ENCODE data around the gene RBM14. TPM values are rescaled to one million over a fixed set of nuclear protein-coding genes. Genes with fewer than 3 reads are reported as not detected.
"Not testable (repeated sequence)": the region's sequence is repeated elsewhere in the genome, so short reads cannot be mapped to it uniquely, and the experiment has no call there.

RBM14 gene
- total and polyA plus RNA-seq, 2 experiments from 2014 or later, result 28.4 to 40.6 TPM

DNA sequence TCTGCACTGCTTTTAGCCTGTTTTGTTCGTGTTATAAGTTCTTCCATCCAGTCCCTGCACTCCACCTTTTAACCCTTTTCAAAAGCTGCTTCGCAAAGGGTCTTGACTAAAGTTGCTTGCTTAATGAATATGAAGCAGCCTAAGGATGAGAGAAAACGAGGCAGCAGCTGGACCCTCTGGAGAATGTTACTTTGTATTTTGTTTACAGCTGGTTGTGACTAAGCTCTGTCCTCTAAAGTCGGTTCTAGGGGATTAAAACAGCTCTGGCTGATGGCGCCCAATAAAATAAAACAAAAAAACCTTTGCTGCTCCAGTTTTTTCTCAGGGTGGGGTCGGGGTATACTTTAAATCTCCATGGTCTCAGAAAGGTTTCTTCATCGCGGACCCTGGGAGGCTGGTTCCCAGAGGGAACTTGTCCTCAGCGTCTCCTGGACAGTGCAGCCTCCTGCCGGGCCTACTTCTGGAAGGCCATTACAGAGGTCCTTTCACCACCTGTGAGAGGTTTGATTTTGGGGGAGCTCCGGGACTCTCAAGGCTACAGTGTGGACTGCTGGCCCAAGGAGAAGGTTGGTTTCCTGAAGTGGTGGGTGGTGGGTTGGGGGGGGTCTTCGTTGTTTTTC lies 21.2 kb downstream of the RBM14 start:
- Histone ChIP-seq H3K36me3 (ENCODE audit: low read depth) (peaks cover 24% of the 10 kb centered on the region), H2AFZ (peak overlapping the region; percentile 64)

DNA sequence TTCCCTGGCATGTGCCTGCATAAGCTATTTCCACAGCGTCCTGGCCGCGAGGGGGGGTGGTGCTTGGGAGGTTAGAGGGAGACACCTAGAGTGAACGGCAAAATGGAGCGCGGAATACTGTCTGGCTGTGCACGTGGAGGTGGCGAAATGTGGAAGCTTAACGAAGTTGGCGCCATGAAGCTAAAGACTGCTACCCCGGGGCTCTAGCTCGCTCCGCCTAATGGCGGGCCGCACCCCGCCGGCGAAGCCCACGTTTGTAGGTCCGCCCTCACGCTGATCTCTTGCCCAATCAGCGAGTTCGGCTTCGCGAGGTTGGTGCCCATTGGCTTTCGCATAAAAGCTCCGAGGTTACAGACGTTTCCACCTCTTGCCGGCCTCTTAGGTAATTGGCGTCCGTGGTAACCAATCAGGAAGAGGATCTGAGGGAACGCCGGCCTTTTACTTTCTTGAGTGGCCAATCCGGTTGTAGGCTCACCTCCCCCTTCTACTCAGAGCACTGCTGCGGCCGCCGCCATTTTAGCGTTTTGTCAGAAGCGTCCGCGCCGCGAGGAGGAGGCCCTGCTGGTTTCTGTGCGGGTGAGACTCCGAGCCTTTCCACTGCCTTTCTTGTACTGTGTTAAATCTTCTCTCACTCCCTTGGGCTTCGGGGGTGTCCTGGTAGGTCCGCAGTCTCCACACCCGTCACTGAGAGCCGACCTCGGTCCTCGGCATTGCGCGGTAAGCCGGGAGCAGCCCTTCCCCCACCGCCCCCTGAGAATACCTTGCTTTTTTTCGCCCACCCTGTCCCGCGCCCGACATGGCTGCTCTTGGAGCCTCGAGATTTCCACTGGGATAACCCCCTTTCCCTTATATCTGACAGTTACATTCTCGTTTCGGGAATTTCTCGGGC lies 22.0 kb downstream of the RBM14 start, which contains the start of gene RBM4:
Gene RBM4, plus strand, starts transcription at position 527 of the 889 bp plus-strand sequence. CDS start 1,009 bp downstream, outside the sequence.
- Histone ChIP-seq H3F3A (ENCODE audit: insufficient read depth) (peaks cover 64% of the 10 kb centered on the region), H3K4me3 (peak within 1 kb of the TSS; percentile 87), H3K9me3 (ENCODE audit: low read depth) (no peaks in the 10 kb centered on the region), H3K36me3 (ENCODE audit: low read depth) (peaks cover 27% of the 10 kb centered on the region), H3K9ac (peak within 1 kb of the TSS; percentile 94), H3K4me1 (ENCODE audit: insufficient read depth) (peaks cover 44% of the 10 kb centered on the region), H3K9me2 (ENCODE audit: insufficient read depth) (no peaks in the 10 kb centered on the region), H4K20me1 (ENCODE audit: insufficient read depth) (peaks cover 41% of the 10 kb centered on the region), H3K4me2 (ENCODE audit: unreplicated experiment) (peak within 1 kb of the TSS; percentile 100), H2AFZ (peak within 1 kb of the TSS; percentile 64), H3K79me2 (ENCODE audit: insufficient read depth) (peaks cover 96% of the 10 kb centered on the region), H3K27ac (peak within 1 kb of the TSS; percentile 88), H3K27me3 (replicated peaks; ENCODE audit: insufficient read depth) (no peaks in the 10 kb centered on the region)
- in situ Hi-C loops (cut with MboI), result no loop called here
- DNase-seq, result peak; percentile 100
- TF ChIP-seq EZH2phosphoT487 (IDR thresholded peaks at IDR 0.05; ENCODE audit: insufficient read depth, low read depth), result no peak
- no peak for TF ChIP-seq EZH2 (IDR thresholded peaks at IDR 0.05; ENCODE audit: insufficient read depth, poor library complexity, severe bottlenecking)
- 1 to 2% methylated on average over 63 of the region's 63 CpGs for WGBS, 2 experiments (ENCODE audit: low coverage in 1 of 2, low lambda C conversion rate in 2 of 2, missing lambda C conversion rate in 2 of 2)

More for the DNA sequence above, 21.2 kb downstream of the RBM14 start:
- Histone ChIP-seq H4K20me1 (ENCODE audit: insufficient read depth) (peaks cover 33% of the 10 kb centered on the region), H3F3A (ENCODE audit: insufficient read depth) (peaks cover 64% of the 10 kb centered on the region), H3K9me3 (ENCODE audit: low read depth) (no peaks in the 10 kb centered on the region), H3K4me1 (ENCODE audit: insufficient read depth) (peaks cover 40% of the 10 kb centered on the region), H3K9me2 (ENCODE audit: insufficient read depth) (no peaks in the 10 kb centered on the region), H3K4me3 (peak overlapping the region; percentile 67), H3K27me3 (replicated peaks; ENCODE audit: insufficient read depth) (no peaks in the 10 kb centered on the region), H3K4me2 (ENCODE audit: unreplicated experiment) (peak overlapping the region; percentile 73), H3K27ac (peak overlapping the region; percentile 82), H3K9ac (peak overlapping the region; percentile 78), H3K79me2 (ENCODE audit: insufficient read depth) (peaks cover 96% of the 10 kb centered on the region)
- in situ Hi-C loops (cut with MboI), result no loop called here
- 33% methylated on average over 12 of the region's 12 CpGs for WGBS, 2 experiments (ENCODE audit: low coverage in 1 of 2, low lambda C conversion rate in 2 of 2, missing lambda C conversion rate in 2 of 2)
- no peak for TF ChIP-seq EZH2 (IDR thresholded peaks at IDR 0.05; ENCODE audit: insufficient read depth, poor library complexity, severe bottlenecking)
- TF ChIP-seq EZH2phosphoT487 (IDR thresholded peaks at IDR 0.05; ENCODE audit: insufficient read depth, low read depth), result no peak
- peak; percentile 47 for DNase-seq

DNA sequence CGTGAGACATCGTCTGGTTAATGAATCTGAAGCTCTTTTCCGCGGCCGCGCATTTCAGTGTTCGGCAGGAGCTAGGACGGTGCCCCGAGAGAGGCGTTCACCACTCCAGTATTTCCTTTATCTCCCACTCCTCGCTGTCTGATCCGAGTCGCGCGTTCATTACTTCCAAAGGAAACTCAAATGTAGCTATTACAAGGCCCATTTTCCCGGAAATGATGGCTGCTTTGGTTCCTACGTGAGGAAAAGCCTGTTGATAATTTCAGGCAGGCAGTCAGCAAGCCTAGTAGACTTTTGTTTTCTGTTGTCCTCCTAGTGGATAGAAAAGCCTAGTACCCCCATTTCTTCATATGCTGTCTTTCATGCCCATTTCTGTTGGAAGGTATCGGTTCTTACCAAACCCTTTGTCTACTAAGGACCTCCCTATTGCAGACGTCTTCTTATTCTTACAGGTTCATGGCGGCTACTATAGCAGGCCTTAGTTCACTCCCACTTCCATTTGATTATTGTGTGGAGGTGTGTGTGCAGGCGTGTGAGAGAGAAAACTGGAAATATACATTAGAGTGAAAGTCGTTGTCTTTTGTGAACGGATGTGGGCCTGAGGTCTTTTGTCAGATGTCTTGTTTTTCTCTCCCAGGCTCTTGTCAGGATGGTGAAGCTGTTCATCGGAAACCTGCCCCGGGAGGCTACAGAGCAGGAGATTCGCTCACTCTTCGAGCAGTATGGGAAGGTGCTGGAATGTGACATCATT lies 22.8 kb downstream of the RBM14 start:
- Histone ChIP-seq H3K9me2 (ENCODE audit: insufficient read depth) (no peaks in the 10 kb centered on the region), H3K4me2 (ENCODE audit: unreplicated experiment) (peak overlapping the region; percentile 100), H2AFZ (peak overlapping the region; percentile 15; the same call in 1 of the 2 replicates), H3K9ac (peak overlapping the region; percentile 94), H3K27me3 (replicated peaks; ENCODE audit: insufficient read depth) (no peaks in the 10 kb centered on the region), H3K27ac (peak overlapping the region; percentile 88), H4K20me1 (ENCODE audit: insufficient read depth) (peaks cover 41% of the 10 kb centered on the region), H3K9me3 (ENCODE audit: low read depth) (no peaks in the 10 kb centered on the region), H3K4me1 (ENCODE audit: insufficient read depth) (peaks cover 44% of the 10 kb centered on the region), H3K36me3 (ENCODE audit: low read depth) (peaks cover 36% of the 10 kb centered on the region), H3K4me3 (peak overlapping the region; percentile 87), H3F3A (ENCODE audit: insufficient read depth) (peaks cover 62% of the 10 kb centered on the region), H3K79me2 (ENCODE audit: insufficient read depth) (peaks cover 96% of the 10 kb centered on the region)
- in situ Hi-C loops (cut with MboI), result no loop called here
- DNase-seq, result peak; percentile 80
- TF ChIP-seq EZH2phosphoT487 (IDR thresholded peaks at IDR 0.05; ENCODE audit: insufficient read depth, low read depth), result no peak
- TF ChIP-seq EZH2 (IDR thresholded peaks at IDR 0.05; ENCODE audit: insufficient read depth, poor library complexity, severe bottlenecking), result no peak
- WGBS, 2 experiments (ENCODE audit: low coverage in 1 of 2, low lambda C conversion rate in 2 of 2, missing lambda C conversion rate in 2 of 2), result 2 to 3% methylated on average over 27 of the region's 27 CpGs

DNA sequence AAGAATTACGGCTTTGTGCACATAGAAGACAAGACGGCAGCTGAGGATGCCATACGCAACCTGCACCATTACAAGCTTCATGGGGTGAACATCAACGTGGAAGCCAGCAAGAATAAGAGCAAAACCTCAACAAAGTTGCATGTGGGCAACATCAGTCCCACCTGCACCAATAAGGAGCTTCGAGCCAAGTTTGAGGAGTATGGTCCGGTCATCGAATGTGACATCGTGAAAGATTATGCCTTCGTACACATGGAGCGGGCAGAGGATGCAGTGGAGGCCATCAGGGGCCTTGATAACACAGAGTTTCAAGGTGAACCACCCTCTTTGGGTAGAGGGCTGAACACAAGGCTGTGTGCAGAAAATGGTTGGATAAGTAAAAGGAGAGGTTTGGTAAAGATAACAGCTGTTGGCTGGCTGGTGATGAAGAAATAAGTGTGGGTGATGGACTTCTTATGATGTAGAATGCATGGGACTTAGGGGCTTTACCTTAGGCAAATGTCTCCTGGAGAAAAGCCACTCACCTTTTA lies 23.4 kb downstream of the RBM14 start:
- Histone ChIP-seq H3K9ac (peak overlapping the region; percentile 94), H3K36me3 (ENCODE audit: low read depth) (peaks cover 42% of the 10 kb centered on the region), H3K79me2 (ENCODE audit: insufficient read depth) (peaks cover 96% of the 10 kb centered on the region), H3K4me1 (ENCODE audit: insufficient read depth) (peaks cover 49% of the 10 kb centered on the region), H3K27ac (peak overlapping the region; percentile 88), H3K4me2 (ENCODE audit: unreplicated experiment) (peak overlapping the region; percentile 100), H4K20me1 (ENCODE audit: insufficient read depth) (peaks cover 47% of the 10 kb centered on the region), H3K4me3 (peak overlapping the region; percentile 87), H3F3A (ENCODE audit: insufficient read depth) (peaks cover 56% of the 10 kb centered on the region)
- H3K9me3 ChIP-seq (ENCODE audit: low read depth); H2AFZ ChIP-seq; H3K9me2 ChIP-seq (ENCODE audit: insufficient read depth); DNase-seq; in situ Hi-C loops (cut with MboI); H3K27me3 ChIP-seq (replicated peaks; ENCODE audit: insufficient read depth): not testable (repeated sequence)
- WGBS, 2 experiments (ENCODE audit: low coverage in 1 of 2, low lambda C conversion rate in 2 of 2, missing lambda C conversion rate in 2 of 2), result 40 to 42% methylated on average over 10 of the region's 10 CpGs
